Activated T-cell treated with anti-CD3 and anti-CD28 coated beads, Interleukin-2, amount 50 U/mL, for 4 hours (primary cell): Measurements from ENCODE around the gene VPS33A. TPM values are rescaled to one million over a fixed set of nuclear protein-coding genes. Genes with fewer than 3 reads are reported as not detected.

Source experiments
- ATAC-seq, 2 donors: fragments of 200-7000 bp; cut with Tn5 transposase; one replicate each; pipeline ENCODE4 v1.10.0; 2021
- DNase-seq: peaks from one replicate; pipeline ENCODE4 v3.0.0-alpha.2; 2020
- H3K27me3 Mint-ChIP-seq: one replicate; pipeline ENCODE4 v1.8.0; 2021; ENCODE audit warnings: low read depth, mixed read lengths
- H3K36me3 Mint-ChIP-seq: one replicate; pipeline ENCODE4 v1.8.0; 2022; ENCODE audit warnings: mixed read lengths; ENCODE audit not compliant: insufficient read depth
- H3K4me1 Mint-ChIP-seq: one replicate; pipeline ENCODE4 v1.8.0; 2021; ENCODE audit warnings: low read depth, mixed read lengths
- H3K4me3 Mint-ChIP-seq: one replicate; pipeline ENCODE4 v1.8.0; 2021; ENCODE audit warnings: mild to moderate bottlenecking, moderate library complexity, mixed read lengths
- H3K9me3 Mint-ChIP-seq: one replicate; pipeline ENCODE4 v1.8.0; 2021; ENCODE audit warnings: mixed read lengths
- total RNA-seq, 3 donors: library from RNA; stranded (reverse); gene quantifications; one replicate each; pipeline ENCODE4 v1.2.1, GENCODE V29; 2021

Gene VPS33A
- total RNA-seq, 3 donors from 2014 or later, result 31.4 to 35.6 (median 32.3) TPM

- no peak for ATAC-seq
- no peak for DNase-seq
- Mint-ChIP-seq H3K27me3 (no peaks in the 10 kb centered on the region), H3K4me1 (peaks cover 6% of the 10 kb centered on the region), H3K9me3 (no peaks in the 10 kb centered on the region), H3K36me3 (peaks cover 30% of the 10 kb centered on the region), H3K4me3 (no peak overlapping the region)
These were observed 30.6 kb downstream of the VPS33A start for GRCh38 chr12:122235741-122236140.

DNA sequence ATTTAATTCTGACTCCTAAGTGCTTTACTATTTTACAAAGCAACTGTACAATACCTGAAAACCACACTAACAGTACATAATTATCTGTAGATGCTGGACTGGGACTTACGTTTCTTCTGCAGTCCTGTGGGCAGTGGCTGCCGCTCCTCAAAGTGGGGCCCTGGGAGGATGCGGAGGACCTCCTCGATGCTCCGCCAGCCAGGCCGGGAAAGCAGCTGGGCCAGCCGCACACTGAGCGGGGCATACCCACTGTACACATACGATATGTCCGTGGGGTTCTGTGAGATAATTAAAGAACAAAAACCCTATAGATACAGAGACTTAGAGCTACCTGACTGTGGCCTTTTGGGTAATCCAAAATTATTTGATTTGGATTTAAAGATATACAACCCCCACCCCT lies 33.6 kb downstream of the VPS33A start:
- no peak for DNase-seq
- H3K4me3 Mint-ChIP-seq, result no peak overlapping the region
- H3K27me3 Mint-ChIP-seq, result no peaks in the 10 kb centered on the region
- H3K4me1 Mint-ChIP-seq, result peaks cover 7% of the 10 kb centered on the region
- ATAC-seq, result no peak
- H3K36me3 Mint-ChIP-seq, result peaks cover 20% of the 10 kb centered on the region
- no peaks in the 10 kb centered on the region for H3K9me3 Mint-ChIP-seq

DNA sequence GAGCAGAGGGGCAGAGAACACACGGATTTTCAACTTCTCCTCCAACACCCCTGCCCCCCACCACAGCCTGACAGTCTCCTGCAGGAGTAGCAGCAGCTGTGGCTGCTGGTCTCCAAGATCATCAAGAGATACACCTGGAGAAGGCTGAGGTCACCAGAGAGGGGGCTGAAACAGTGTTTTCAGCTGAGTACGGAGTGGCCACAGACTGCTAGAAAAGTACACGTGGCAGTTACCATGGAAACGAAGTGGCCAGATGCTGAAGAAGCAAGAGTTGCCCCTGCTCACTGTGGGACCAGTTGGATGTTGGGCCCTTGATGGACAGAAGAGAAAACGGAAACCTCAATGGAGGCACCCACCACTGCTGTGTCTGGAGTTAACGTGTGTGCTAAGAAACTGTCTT lies 35.5 kb downstream of the VPS33A start:
- no peaks in the 10 kb centered on the region for H3K27me3 Mint-ChIP-seq
- DNase-seq (no peak), ATAC-seq (no peak)
- peaks cover 16% of the 10 kb centered on the region for H3K4me1 Mint-ChIP-seq
- H3K4me3 Mint-ChIP-seq, result no peak overlapping the region
- peaks cover 15% of the 10 kb centered on the region for H3K36me3 Mint-ChIP-seq
- H3K9me3 Mint-ChIP-seq, result no peaks in the 10 kb centered on the region

DNA sequence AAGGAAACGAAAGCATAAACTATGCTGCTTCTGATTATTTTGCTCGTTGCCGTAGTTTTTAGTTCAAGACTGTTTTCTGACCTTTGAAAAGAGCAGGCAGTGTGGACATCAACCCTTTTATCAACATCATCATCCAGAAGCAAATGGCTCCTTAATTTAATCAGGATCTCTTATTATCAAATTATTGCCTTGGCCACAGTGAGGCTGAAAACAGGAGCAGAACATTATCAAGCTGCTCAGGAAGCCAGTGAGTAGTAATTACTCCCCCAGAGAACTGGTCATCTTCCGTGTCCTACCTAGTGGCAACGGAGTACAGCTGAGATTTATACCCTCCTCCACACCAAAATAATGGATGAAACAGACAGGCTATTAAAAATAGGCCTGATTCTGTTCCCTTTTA lies 38.2 kb downstream of the VPS33A start:
- H3K4me3 Mint-ChIP-seq, result peak overlapping the region; percentile 70
- H3K4me1 Mint-ChIP-seq, result peaks cover 35% of the 10 kb centered on the region
- DNase-seq, result no peak
- no peak for ATAC-seq
- no peaks in the 10 kb centered on the region for H3K27me3 Mint-ChIP-seq
- no peaks in the 10 kb centered on the region for H3K9me3 Mint-ChIP-seq
- peaks cover 20% of the 10 kb centered on the region for H3K36me3 Mint-ChIP-seq

- H3K4me1 Mint-ChIP-seq, result peaks cover 40% of the 10 kb centered on the region
- no peaks in the 10 kb centered on the region for H3K27me3 Mint-ChIP-seq
- peaks cover 21% of the 10 kb centered on the region for H3K36me3 Mint-ChIP-seq
- no peaks in the 10 kb centered on the region for H3K9me3 Mint-ChIP-seq
- ATAC-seq (no peak), DNase-seq (peak; percentile 30)
- H3K4me3 Mint-ChIP-seq, result peak overlapping the region; percentile 70
These were observed 39.0 kb downstream of the VPS33A start for GRCh38 chr12:122227341-122227740.

GRCh38 chr12:122226366-122227125 lies 39.7 kb downstream of the VPS33A start:
- Mint-ChIP-seq H3K9me3 (no peaks in the 10 kb centered on the region), H3K4me3 (peak overlapping the region; percentile 70), H3K36me3 (peaks cover 27% of the 10 kb centered on the region), H3K27me3 (no peaks in the 10 kb centered on the region), H3K4me1 (peaks cover 40% of the 10 kb centered on the region)
- no peak for DNase-seq
- peak; percentile 61 to 67 for ATAC-seq

DNA sequence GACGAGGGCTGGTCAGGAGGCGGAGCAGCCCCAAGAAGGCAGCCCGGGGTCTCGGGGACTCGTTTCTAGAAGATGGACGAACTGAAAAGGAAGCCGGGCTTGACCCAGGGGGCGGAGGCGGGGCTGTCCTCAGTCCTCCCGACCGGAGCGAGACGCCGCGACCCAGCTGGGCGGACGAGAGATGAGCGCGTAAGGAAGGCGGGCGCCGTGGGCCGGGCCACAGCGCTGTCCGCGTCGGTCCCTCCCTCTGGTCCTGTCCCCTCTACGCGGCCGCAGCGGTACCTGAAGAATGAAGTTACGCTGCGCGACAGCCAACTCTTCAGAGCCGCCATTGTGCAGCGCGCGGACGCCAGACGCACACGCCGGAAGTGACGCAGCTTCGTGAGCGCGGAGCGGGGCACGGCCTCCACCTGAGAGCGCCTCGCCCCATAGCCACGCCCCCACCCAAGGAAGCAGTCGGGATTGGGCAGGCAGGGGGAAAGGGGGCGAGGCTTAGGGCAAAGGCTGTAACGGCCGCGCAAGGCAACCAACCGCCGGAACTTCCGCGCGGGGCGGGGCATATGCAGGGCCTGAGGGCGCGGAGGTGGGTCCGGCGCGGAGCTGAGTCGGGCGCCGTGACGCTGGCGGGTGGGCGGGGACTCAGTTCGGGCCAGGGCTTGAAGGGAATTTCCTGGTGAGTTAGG lies 40.5 kb downstream of the VPS33A start, which contains the start of gene DIABLO:
Gene DIABLO (minus strand): TSS at position 370 of the 683 bp plus-strand sequence. CDS start 38 bp downstream, at position 332.
- H3K36me3 Mint-ChIP-seq, result peaks cover 29% of the 10 kb centered on the region
- H3K4me1 Mint-ChIP-seq, result peaks cover 41% of the 10 kb centered on the region

GRCh38 chr12:122216445-122216844 lies 49.8 kb downstream of the VPS33A start:
- ATAC-seq, result no peak
- Mint-ChIP-seq H3K4me1 (peaks cover 6% of the 10 kb centered on the region), H3K27me3 (no peaks in the 10 kb centered on the region), H3K9me3 (no peaks in the 10 kb centered on the region), H3K36me3 (peaks cover 30% of the 10 kb centered on the region), H3K4me3 (no peak overlapping the region)
- DNase-seq, result no peak

More for the DNA sequence above, 40.5 kb downstream of the VPS33A start, which contains the start of gene DIABLO:
- Mint-ChIP-seq H3K27me3 (no peaks in the 10 kb centered on the region), H3K4me3 (peak within 1 kb of the TSS; percentile 92), H3K9me3 (no peaks in the 10 kb centered on the region)
- peak; percentile 100 for DNase-seq
- ATAC-seq, result peak; percentile 94

- Mint-ChIP-seq H3K4me1 (peaks cover 4% of the 10 kb centered on the region), H3K9me3 (no peaks in the 10 kb centered on the region), H3K4me3 (no peak overlapping the region), H3K36me3 (peaks cover 25% of the 10 kb centered on the region), H3K27me3 (no peaks in the 10 kb centered on the region)
- DNase-seq, result no peak
- no peak for ATAC-seq
These were observed 50.5 kb downstream of the VPS33A start for GRCh38 chr12:122215771-122216170.

DNA sequence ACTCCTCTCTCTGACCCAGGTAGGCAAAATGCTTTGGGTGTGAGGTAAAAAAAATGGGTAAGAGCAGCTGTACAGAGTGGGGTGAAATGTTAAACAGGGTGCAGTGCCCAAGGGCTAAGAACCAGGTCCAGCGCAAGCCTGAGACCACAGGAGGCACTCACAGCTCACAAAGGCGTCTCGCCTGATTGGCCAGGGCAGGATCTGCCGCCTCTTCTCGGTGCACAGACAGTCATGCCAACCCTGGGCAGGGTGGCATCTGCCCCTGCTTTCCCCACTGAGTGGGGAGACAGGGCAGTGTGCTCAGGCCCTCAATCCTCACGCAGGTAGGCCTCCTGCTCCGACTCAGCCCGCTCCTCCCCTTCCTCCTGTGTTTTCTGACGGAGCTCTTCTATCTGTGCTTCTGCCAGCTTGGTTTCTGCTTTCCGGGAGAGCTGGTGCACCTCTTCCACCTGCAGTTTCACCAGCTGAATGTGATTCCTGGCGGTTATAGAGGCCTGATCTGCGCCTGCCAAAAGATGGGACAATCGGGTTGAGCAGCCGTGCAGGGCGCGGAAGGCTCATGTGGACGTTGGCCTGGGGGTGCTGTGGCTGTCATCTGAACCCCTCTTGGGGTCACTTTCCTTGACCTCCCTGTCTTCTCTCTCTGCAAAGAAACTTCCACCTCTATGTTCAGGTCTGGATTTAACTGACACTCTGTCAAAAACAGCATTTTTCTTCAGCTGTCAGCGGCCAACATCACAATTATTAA lies 58.0 kb downstream of the VPS33A start:
- H3K36me3 Mint-ChIP-seq, result peaks cover 24% of the 10 kb centered on the region
- H3K4me3 Mint-ChIP-seq, result no peak overlapping the region
- ATAC-seq, result no peak
- no peak for DNase-seq
- no peaks in the 10 kb centered on the region for H3K9me3 Mint-ChIP-seq
- H3K27me3 Mint-ChIP-seq, result peaks cover 3% of the 10 kb centered on the region
- peaks cover 7% of the 10 kb centered on the region for H3K4me1 Mint-ChIP-seq

GRCh38 chr12:122207391-122207790 lies 58.9 kb downstream of the VPS33A start:
- Mint-ChIP-seq H3K4me1 (peaks cover 9% of the 10 kb centered on the region), H3K9me3 (no peaks in the 10 kb centered on the region), H3K36me3 (peaks cover 23% of the 10 kb centered on the region), H3K27me3 (peaks cover 3% of the 10 kb centered on the region), H3K4me3 (no peak overlapping the region)
- DNase-seq (no peak), ATAC-seq (no peak)

GRCh38 chr12:122206976-122207375 lies 59.3 kb downstream of the VPS33A start:
- Mint-ChIP-seq H3K36me3 (peaks cover 19% of the 10 kb centered on the region), H3K27me3 (peaks cover 3% of the 10 kb centered on the region), H3K4me1 (peaks cover 9% of the 10 kb centered on the region), H3K4me3 (no peak overlapping the region), H3K9me3 (no peaks in the 10 kb centered on the region)
- DNase-seq, result no peak
- ATAC-seq, result no peak

GRCh38 chr12:122206111-122206881 lies 60.0 kb downstream of the VPS33A start:
- Mint-ChIP-seq H3K4me3 (no peak overlapping the region), H3K4me1 (peaks cover 9% of the 10 kb centered on the region), H3K36me3 (peaks cover 18% of the 10 kb centered on the region), H3K9me3 (no peaks in the 10 kb centered on the region), H3K27me3 (peaks cover 7% of the 10 kb centered on the region)
- ATAC-seq (no peak), DNase-seq (no peak)
